ENCODE measurements around the gene COG5. TPM values are rescaled to one million over a fixed set of nuclear protein-coding genes. Genes with fewer than 3 reads are reported as not detected.
"Not testable (repeated sequence)": the region's sequence is repeated elsewhere in the genome, so short reads cannot be mapped to it uniquely, and the experiment has no call there.

Gene COG5
- total RNA-seq, 4 donors from 2014 or later: 20.8 to 49.7 (median 25.7) TPM

- H3K4me3 ChIP-seq: no peak overlapping the region
- H3K4me1 ChIP-seq: peaks cover 3 to 11% of the 10 kb centered on the region in 2 donors
- no peaks in the 10 kb centered on the region for H3K27me3 ChIP-seq
- ATAC-seq: no peak
- no peak overlapping the region for H3K27ac ChIP-seq
- H3K9me3 ChIP-seq: no peaks in the 10 kb centered on the region
- no peak for DNase-seq
- TF ChIP-seq POLR2A (IDR thresholded peaks at IDR 0.05): no peak
- no peak for TF ChIP-seq CTCF (IDR thresholded peaks at IDR 0.05 in 4 of 5, conservative IDR thresholded peaks at IDR 0.05 in 1 of 5)
- in situ Hi-C loops (cut with MboI; ENCODE audit: low sequenced_read_pairs in 4 of 4) (no loop called here), intact Hi-C loops (cut with DNase I; ENCODE audit: low total_unique reads) (no loop called here)
- H3K36me3 ChIP-seq: no peaks in the 10 kb centered on the region
Measured at GRCh38 chr7:107232568-107233090, 331.1 kb downstream of the COG5 start.

GRCh38 chr7:107230334-107230733, 333.4 kb downstream of the COG5 start:
- H3K36me3 ChIP-seq: no peaks in the 10 kb centered on the region
- intact Hi-C loops (cut with DNase I; ENCODE audit: low total_unique reads): no loop called here

GRCh38 chr7:107228291-107228690, 335.4 kb downstream of the COG5 start:
- intact Hi-C loops (cut with DNase I; ENCODE audit: low total_unique reads): no loop called here
- ATAC-seq: no peak

More at GRCh38 chr7:107230334-107230733, 333.4 kb downstream of the COG5 start:
- H3K27me3 ChIP-seq: no peaks in the 10 kb centered on the region
- in situ Hi-C loops (cut with MboI; ENCODE audit: low sequenced_read_pairs in 4 of 4): no loop called here
- H3K9me3 ChIP-seq: no peaks in the 10 kb centered on the region
- peaks cover 3 to 11% of the 10 kb centered on the region in 2 donors for H3K4me1 ChIP-seq
- no peak overlapping the region for H3K27ac ChIP-seq
- no peak for DNase-seq
- H3K4me3 ChIP-seq: no peak overlapping the region
- ATAC-seq: no peak
- TF ChIP-seq CTCF (IDR thresholded peaks at IDR 0.05 in 4 of 5, conservative IDR thresholded peaks at IDR 0.05 in 1 of 5) (no peak), POLR2A (IDR thresholded peaks at IDR 0.05) (no peak)

GRCh38 chr7:107224374-107225223, 339.1 kb downstream of the COG5 start:
- no peak for TF ChIP-seq POLR2A (IDR thresholded peaks at IDR 0.05)
- no peak for TF ChIP-seq CTCF (IDR thresholded peaks at IDR 0.05 in 4 of 5, conservative IDR thresholded peaks at IDR 0.05 in 1 of 5)
- in situ Hi-C loops (cut with MboI; ENCODE audit: low sequenced_read_pairs in 4 of 4) (loop anchor here in 1 of 4 donors (25.0 kb wide), 1 partner anchor 488 kb away; no protein-coding TSS in a partner anchor), intact Hi-C loops (cut with DNase I; ENCODE audit: low total_unique reads) (no loop called here)
- ATAC-seq (no peak), DNase-seq (no peak)
- Histone ChIP-seq H3K27ac (no peak overlapping the region), H3K4me3 (no peak overlapping the region), H3K36me3 (no peaks in the 10 kb centered on the region), H3K27me3 (no peaks in the 10 kb centered on the region), H3K4me1 (peaks cover 5 to 11% of the 10 kb centered on the region in 2 donors), H3K9me3 (no peaks in the 10 kb centered on the region)

More at GRCh38 chr7:107228291-107228690, 335.4 kb downstream of the COG5 start:
- no peak overlapping the region for H3K4me3 ChIP-seq
- TF ChIP-seq POLR2A (IDR thresholded peaks at IDR 0.05): no peak
- no peak for TF ChIP-seq CTCF (IDR thresholded peaks at IDR 0.05 in 4 of 5, conservative IDR thresholded peaks at IDR 0.05 in 1 of 5)
- no peaks in the 10 kb centered on the region for H3K9me3 ChIP-seq
- DNase-seq: no peak
- in situ Hi-C loops (cut with MboI; ENCODE audit: low sequenced_read_pairs in 4 of 4): no loop called here
- H3K27me3 ChIP-seq: no peaks in the 10 kb centered on the region
- no peak overlapping the region for H3K27ac ChIP-seq
- H3K4me1 ChIP-seq: peaks cover 0 to 8% of the 10 kb centered on the region in 2 donors
- no peaks in the 10 kb centered on the region for H3K36me3 ChIP-seq

- H3K9me3 ChIP-seq; DNase-seq; intact Hi-C loops (cut with DNase I; ENCODE audit: low total_unique reads); H3K27me3 ChIP-seq; H3K36me3 ChIP-seq; H3K4me3 ChIP-seq: not testable (repeated sequence)
- in situ Hi-C loops (cut with MboI; ENCODE audit: low sequenced_read_pairs in 4 of 4): loop anchor here in 1 of 4 donors (25.0 kb wide), 1 partner anchor 491 kb away; no protein-coding TSS in a partner anchor
- H3K27ac ChIP-seq: peak overlapping the region in 3 of 4 donors; percentile 25 to 48 (median 31)
- ATAC-seq: peak in 1 of 2 donors; percentile 52
- H3K4me1 ChIP-seq: peaks cover 9 to 11% of the 10 kb centered on the region in 2 donors
Measured at GRCh38 chr7:107220806-107221205, 342.9 kb downstream of the COG5 start.
